Left lung (tissue), 10 donors: ENCODE data around the gene TEX101. TPM values are rescaled to one million over a fixed set of nuclear protein-coding genes. Genes with fewer than 3 reads are reported as not detected.
A peak's percentile ranks its signal among the peaks of the same experiment; 100 is the strongest.
"Not testable (repeated sequence)": the region's sequence is repeated elsewhere in the genome, so short reads cannot be mapped to it uniquely, and the experiment has no call there.

Experiments
- ATAC-seq: fragments of 200-7000 bp; cut with Tn5 transposase; one replicate; pipeline ENCODE4 v1.9.1; 2020; ENCODE audit warnings: moderate library complexity
- DNase-seq, 4 donors: peaks; one replicate each; pipeline ENCODE4 v3.0.0-alpha.2; 2013 to 2020
- H3K27ac ChIP-seq, 2 donors: fragments of 200-600 bp; sonication (generic) in 1 of 2; one replicate each; pipeline versions ENCODE4 v1.5.0 to v1.8.0; 2020 to 2021
- H3K27me3 ChIP-seq, 2 donors: fragments of 200-600 bp; sonication (generic) in 1 of 2; one replicate each; pipeline versions ENCODE4 v1.5.0 to v1.8.0; 2020 to 2021
- H3K36me3 ChIP-seq, 2 donors: fragments of 200-600 bp; sonication (generic) in 1 of 2; one replicate each; pipeline versions ENCODE4 v1.5.0 to v1.8.0; 2020 to 2021
- H3K4me1 ChIP-seq, 2 donors: fragments of 200-600 bp; one replicate each; pipeline ENCODE4 v1.8.0; 2021
- H3K4me3 ChIP-seq, 2 donors: fragments of 200-600 bp; sonication (generic) in 1 of 2; one replicate each; pipeline versions ENCODE4 v1.5.0 to v1.8.0; 2020 to 2021; ENCODE audit warnings: mild to moderate bottlenecking in 1 of 2
- H3K9me3 ChIP-seq, 2 donors: fragments of 200-600 bp; sonication (generic) in 1 of 2; one replicate each; pipeline versions ENCODE4 v1.5.0 to v1.8.0; 2020 to 2021
- CTCF ChIP-seq, 2 donors: fragments of 200-600 bp; sonication (generic) in 1 of 2; IDR thresholded peaks; one replicate each; pipeline versions ENCODE4 v1.5.0 to v1.8.0; 2021; ENCODE audit warnings: antibody characterized with exemption in 2 of 2
- intact Hi-C, 2 donors: fragments of 100-400 bp; cut with DNase I; formaldehyde crosslinking; loops; one replicate each; pipeline versions ENCODE4 v1.11.2 to v1.14.2; 2022
- polyA plus RNA-seq, 6 donors: library from polyadenylated mRNA; unstranded; fragments of 120-200 nt; gene quantifications; one replicate each; pipeline ENCODE4 v1.2.1, GENCODE V29; 2013; ENCODE audit not compliant: insufficient read length in 6 of 6
- total RNA-seq, 2 donors: library from RNA; stranded (reverse); fragmentation: NEBNext Ultra II Directional; extraction: Animal tissue kit (Norgen Biotek cat#: 25700); gene quantifications; one replicate each; pipeline ENCODE4 v1.2.1, GENCODE V29; 2021
- donor health status: DM: no; HTN: yes; CAD: no.
- donor health status: DM: no; HTN: no; CAD: no.

TEX101 gene
- total and polyA plus RNA-seq, 8 donors, result not detected

GRCh38 chr19:43439032-43439708, 24.5 kb downstream of the TEX101 start:
- H3K36me3 ChIP-seq, result no peaks in the 10 kb centered on the region
- DNase-seq (no peak), ATAC-seq (peak; percentile 60)
- TF ChIP-seq CTCF (IDR thresholded peaks at IDR 0.05), result no peak
- H3K27ac ChIP-seq, result peak overlapping the region; percentile 3 to 55
- H3K4me1 ChIP-seq, result peaks cover 0 to 10% of the 10 kb centered on the region in 2 donors
- H3K27me3 ChIP-seq, result no peaks in the 10 kb centered on the region
- no peak overlapping the region for H3K4me3 ChIP-seq
- intact Hi-C loops, result no loop called here
- H3K9me3 ChIP-seq, result no peaks in the 10 kb centered on the region

- Histone ChIP-seq H3K36me3 (no peaks in the 10 kb centered on the region), H3K9me3 (no peaks in the 10 kb centered on the region), H3K27me3 (no peaks in the 10 kb centered on the region), H3K4me1 (peaks cover 0 to 10% of the 10 kb centered on the region in 2 donors), H3K27ac (no peak overlapping the region), H3K4me3 (no peak overlapping the region)
- no peak for DNase-seq
- ATAC-seq, result no peak
- intact Hi-C loops, result loop anchor here in 1 of 2 donors (10.0 kb wide), 1 partner anchor 85 kb away; the partner anchor contains the start of gene ETHE1
- TF ChIP-seq CTCF (IDR thresholded peaks at IDR 0.05), result no peak
Measured at GRCh38 chr19:43439709-43440063, 25.0 kb downstream of the TEX101 start.

GRCh38 chr19:43441716-43442115, 27.0 kb downstream of the TEX101 start:
- no peak for TF ChIP-seq CTCF (IDR thresholded peaks at IDR 0.05)
- intact Hi-C loops, result loop anchor here in 1 of 2 donors (10.0 kb wide), 1 partner anchor 83 kb away; the partner anchor contains the start of gene ETHE1
- Histone ChIP-seq H3K4me3 (no peak overlapping the region), H3K27ac (no peak overlapping the region), H3K4me1 (peaks cover 0 to 17% of the 10 kb centered on the region in 2 donors), H3K36me3 (no peaks in the 10 kb centered on the region), H3K27me3 (no peaks in the 10 kb centered on the region), H3K9me3 (no peaks in the 10 kb centered on the region)
- ATAC-seq, result no peak
- DNase-seq, result no peak

- ATAC-seq, result not testable (repeated sequence)
- intact Hi-C loops, result loop anchor here in 1 of 2 donors (10.0 kb wide), 1 partner anchor 81 kb away; the partner anchor contains the start of gene ETHE1
Measured at GRCh38 chr19:43444091-43444490, 29.4 kb downstream of the TEX101 start.

GRCh38 chr19:43444531-43445287, 30.0 kb downstream of the TEX101 start:
- Histone ChIP-seq H3K4me3 (no peak overlapping the region), H3K27me3 (no peaks in the 10 kb centered on the region), H3K4me1 (peaks cover 0 to 6% of the 10 kb centered on the region in 2 donors), H3K27ac (no peak overlapping the region), H3K36me3 (no peaks in the 10 kb centered on the region), H3K9me3 (no peaks in the 10 kb centered on the region)
- intact Hi-C loops, result loop anchor here (5.0 to 10.0 kb wide), 2 partner anchors 73 to 80 kb away; partner anchors contain the start of gene ETHE1 (in 1 of the 2)
- DNase-seq, result no peak
- ATAC-seq, result no peak
- no peak for TF ChIP-seq CTCF (IDR thresholded peaks at IDR 0.05)

More at GRCh38 chr19:43444091-43444490, 29.4 kb downstream of the TEX101 start:
- H3K9me3 ChIP-seq, H3K4me1 ChIP-seq, H3K36me3 ChIP-seq, H3K27ac ChIP-seq, DNase-seq, H3K4me3 ChIP-seq, H3K27me3 ChIP-seq: not testable (repeated sequence)
